PC-9 (cell line): ENCODE results near the gene BCL2L11. TPM values are rescaled to one million over a fixed set of nuclear protein-coding genes. Genes with fewer than 3 reads are reported as not detected.

ENCODE experiments used
- BruUV-seq: library from RNA; stranded (reverse); fragments of 400-500 nt; replicated peaks from 2 replicates; lab custom pipeline; 2021; lab: Mats Ljungman, UMichigan
- CTCF ChIA-PET: fragments of 300-600 bp; sonication (Branson Sonifier 250); formaldehyde crosslinking; loops from one replicate; lab custom pipeline; 2022; ENCODE audit warnings: antibody characterized with exemption; lab: Charles Lee
- POLR2A ChIA-PET: fragments of 300-600 bp; sonication (Branson Sonifier 250); formaldehyde crosslinking; loops from one replicate; lab custom pipeline; 2022; ENCODE audit warnings: antibody characterized with exemption; ENCODE audit not compliant: unreplicated experiment; lab: Charles Lee
- DNase-seq, 2 experiments: peaks; one replicate each; pipeline versions ENCODE4 v3.0.0 to v3.0.0-alpha.2; 2015 to 2022; ENCODE audit warnings: mixed read lengths in 1 of 2
- H2AFZ ChIP-seq: fragments of 200-600 bp; sonication (generic); 2 replicates; pipeline ENCODE4 v1.8.1; 2017; ENCODE audit warnings: antibody characterized with exemption
- H3F3A ChIP-seq: fragments of 200-600 bp; sonication (generic); 2 replicates; pipeline ENCODE4 v1.8.1; 2017; ENCODE audit warnings: antibody characterized with exemption, mild to moderate bottlenecking, low read depth; ENCODE audit not compliant: insufficient read depth
- H3K27ac ChIP-seq: fragments of 200-600 bp; sonication (generic); 2 replicates; pipeline ENCODE4 v1.6.1; 2016; ENCODE audit warnings: mixed run types
- H3K27me3 ChIP-seq: fragments of 200-600 bp; sonication (generic); 2 replicates; pipeline ENCODE4 v1.6.1; 2016; ENCODE audit warnings: low read depth, mixed run types; ENCODE audit not compliant: insufficient read depth
- H3K36me3 ChIP-seq: fragments of 200-600 bp; sonication (generic); 2 replicates; pipeline ENCODE4 v1.6.1; 2016; ENCODE audit warnings: low read depth, mixed run types
- H3K4me1 ChIP-seq: fragments of 200-600 bp; sonication (generic); replicated peaks from 2 replicates; pipeline ENCODE4 v1.6.1; 2016; ENCODE audit warnings: mixed run types; ENCODE audit not compliant: insufficient read depth
- H3K4me2 ChIP-seq: fragments of 200-600 bp; sonication (generic); 2 replicates; pipeline ENCODE4 v1.6.1; 2017; ENCODE audit warnings: mixed run types
- H3K4me3 ChIP-seq: fragments of 200-600 bp; sonication (generic); 2 replicates; pipeline ENCODE4 v1.6.1; 2016; ENCODE audit warnings: mixed run types
- H3K79me2 ChIP-seq: fragments of 200-600 bp; sonication (generic); 2 replicates; pipeline ENCODE4 v1.6.1; 2017; ENCODE audit warnings: low read depth, mixed run types
- H3K9me2 ChIP-seq: fragments of 200-600 bp; sonication (generic); 2 replicates; pipeline ENCODE4 v1.8.1; 2017; ENCODE audit warnings: mild to moderate bottlenecking; ENCODE audit not compliant: insufficient read depth
- H3K9me3 ChIP-seq: fragments of 200-600 bp; sonication (generic); 2 replicates; pipeline ENCODE4 v1.8.1; 2016; ENCODE audit warnings: low read depth; ENCODE audit not compliant: insufficient read depth
- H4K20me1 ChIP-seq: fragments of 200-600 bp; sonication (generic); 2 replicates; pipeline ENCODE4 v1.8.1; 2017; ENCODE audit not compliant: insufficient read depth
- EZH2 ChIP-seq: fragments of 200-600 bp; sonication (generic); IDR thresholded peaks from 2 replicates; pipeline ENCODE4 v1.8.0; 2017; ENCODE audit warnings: antibody characterized with exemption, low read depth
- intact Hi-C: fragments of 100-400 bp; cut with micrococcal nuclease; formaldehyde crosslinking; loops from one replicate; pipeline ENCODE4 v1.10.0; 2022; ENCODE audit not compliant: unreplicated experiment
- total RNA-seq: library from RNA; stranded (reverse); gene quantifications from 2 replicates; pipeline ENCODE4 v1.2.3, GENCODE V29; 2021
- TF ChIP-seq, protein P1 (sequence below): fragments of 200-600 bp; sonication (generic); conservative IDR thresholded peaks from 2 replicates; pipeline ENCODE4 v1.6.1; 2017; ENCODE audit warnings: mixed run types, antibody characterized with exemption, mild to moderate bottlenecking, moderate library complexity

BCL2L11 gene
- total RNA-seq, 1 experiment from 2014 or later, result 17.0 TPM

DNA sequence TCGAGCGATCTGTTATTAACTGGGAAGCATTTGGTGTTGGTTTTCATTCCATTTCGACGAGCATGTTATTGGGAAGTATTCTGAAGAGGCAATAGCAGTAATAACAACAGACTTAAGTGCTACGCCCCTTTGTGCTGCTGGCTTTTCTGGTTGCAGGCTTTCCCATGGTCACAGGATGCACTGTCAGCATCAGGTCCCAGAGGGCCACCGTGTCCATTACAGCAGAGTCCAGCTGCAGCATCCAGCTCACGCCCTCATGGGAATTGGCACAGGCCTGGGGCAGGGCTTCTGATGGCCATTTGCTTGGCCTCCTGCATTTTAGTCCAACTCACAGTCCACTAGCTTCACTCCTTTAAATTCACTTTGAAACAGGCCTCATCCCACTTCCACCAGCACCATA is 44.4 kb downstream of the BCL2L11 start:
- TF ChIP-seq, protein P1, sequence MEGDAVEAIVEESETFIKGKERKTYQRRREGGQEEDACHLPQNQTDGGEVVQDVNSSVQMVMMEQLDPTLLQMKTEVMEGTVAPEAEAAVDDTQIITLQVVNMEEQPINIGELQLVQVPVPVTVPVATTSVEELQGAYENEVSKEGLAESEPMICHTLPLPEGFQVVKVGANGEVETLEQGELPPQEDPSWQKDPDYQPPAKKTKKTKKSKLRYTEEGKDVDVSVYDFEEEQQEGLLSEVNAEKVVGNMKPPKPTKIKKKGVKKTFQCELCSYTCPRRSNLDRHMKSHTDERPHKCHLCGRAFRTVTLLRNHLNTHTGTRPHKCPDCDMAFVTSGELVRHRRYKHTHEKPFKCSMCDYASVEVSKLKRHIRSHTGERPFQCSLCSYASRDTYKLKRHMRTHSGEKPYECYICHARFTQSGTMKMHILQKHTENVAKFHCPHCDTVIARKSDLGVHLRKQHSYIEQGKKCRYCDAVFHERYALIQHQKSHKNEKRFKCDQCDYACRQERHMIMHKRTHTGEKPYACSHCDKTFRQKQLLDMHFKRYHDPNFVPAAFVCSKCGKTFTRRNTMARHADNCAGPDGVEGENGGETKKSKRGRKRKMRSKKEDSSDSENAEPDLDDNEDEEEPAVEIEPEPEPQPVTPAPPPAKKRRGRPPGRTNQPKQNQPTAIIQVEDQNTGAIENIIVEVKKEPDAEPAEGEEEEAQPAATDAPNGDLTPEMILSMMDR, result no peak
- no peak for TF ChIP-seq EZH2
- H3K4me3 ChIP-seq, result no peak overlapping the region
- H3K27ac ChIP-seq, result no peak overlapping the region
- peaks cover 15% of the 10 kb centered on the region for H3F3A ChIP-seq
- no TSS peak for BruUV-seq
- POLR2A ChIA-PET, result no interaction called here
- no peak for DNase-seq
- H3K9me2 ChIP-seq, result no peaks in the 10 kb centered on the region
- peaks cover 4% of the 10 kb centered on the region; the same call in 1 of the 2 replicates for H3K36me3 ChIP-seq
- CTCF ChIA-PET, result no interaction called here
- no peak overlapping the region for H2AFZ ChIP-seq
- peaks cover 21% of the 10 kb centered on the region for H3K4me1 ChIP-seq
- H3K79me2 ChIP-seq, result no peaks in the 10 kb centered on the region
- H4K20me1 ChIP-seq, result peaks cover 3% of the 10 kb centered on the region
- H3K4me2 ChIP-seq, result no peak overlapping the region
- H3K9me3 ChIP-seq, result no peaks in the 10 kb centered on the region
- H3K27me3 ChIP-seq, result no peaks in the 10 kb centered on the region
- intact Hi-C loops, result no loop called here

DNA sequence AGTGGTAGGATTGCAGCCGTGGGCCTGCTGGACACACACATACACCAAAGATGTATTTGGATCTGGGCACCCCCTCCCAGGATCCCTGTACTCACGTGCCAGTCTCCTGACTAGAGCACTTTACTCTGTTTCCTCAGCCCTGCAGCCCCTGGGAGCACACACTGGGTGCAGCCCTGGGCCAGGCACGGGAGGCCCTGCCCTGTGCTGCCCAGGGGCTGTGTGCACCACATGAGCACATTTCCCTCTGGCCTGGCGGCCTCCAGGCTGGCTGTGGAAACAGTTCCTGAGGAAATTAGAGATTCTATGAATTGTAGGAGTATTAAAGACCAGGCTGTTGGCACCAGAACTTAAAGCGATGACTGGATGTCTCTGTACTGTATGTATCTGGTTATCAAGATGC is 45.4 kb downstream of the BCL2L11 start:
- H3K79me2 ChIP-seq, result no peaks in the 10 kb centered on the region
- peaks cover 4% of the 10 kb centered on the region; the same call in 1 of the 2 replicates for H3K36me3 ChIP-seq
- no peak for TF ChIP-seq EZH2
- TF ChIP-seq, protein P1, result no peak
- no peaks in the 10 kb centered on the region for H3K9me2 ChIP-seq
- CTCF ChIA-PET, result no interaction called here
- DNase-seq, result no peak
- H3K27me3 ChIP-seq, result no peaks in the 10 kb centered on the region
- no TSS peak for BruUV-seq
- no peaks in the 10 kb centered on the region; the same call in 1 of the 2 replicates for H4K20me1 ChIP-seq
- H3K27ac ChIP-seq, result no peak overlapping the region
- intact Hi-C loops, result no loop called here
- no peak overlapping the region for H2AFZ ChIP-seq
- no peaks in the 10 kb centered on the region for H3K9me3 ChIP-seq
- H3K4me2 ChIP-seq, result no peak overlapping the region
- POLR2A ChIA-PET, result interaction anchor here (0.7 kb wide), 1 partner anchor 46 kb away, joined by 3 read pairs; no protein-coding TSS in a partner anchor
- H3F3A ChIP-seq, result peaks cover 12% of the 10 kb centered on the region
- H3K4me1 ChIP-seq, result peaks cover 24% of the 10 kb centered on the region
- no peak overlapping the region for H3K4me3 ChIP-seq

DNA sequence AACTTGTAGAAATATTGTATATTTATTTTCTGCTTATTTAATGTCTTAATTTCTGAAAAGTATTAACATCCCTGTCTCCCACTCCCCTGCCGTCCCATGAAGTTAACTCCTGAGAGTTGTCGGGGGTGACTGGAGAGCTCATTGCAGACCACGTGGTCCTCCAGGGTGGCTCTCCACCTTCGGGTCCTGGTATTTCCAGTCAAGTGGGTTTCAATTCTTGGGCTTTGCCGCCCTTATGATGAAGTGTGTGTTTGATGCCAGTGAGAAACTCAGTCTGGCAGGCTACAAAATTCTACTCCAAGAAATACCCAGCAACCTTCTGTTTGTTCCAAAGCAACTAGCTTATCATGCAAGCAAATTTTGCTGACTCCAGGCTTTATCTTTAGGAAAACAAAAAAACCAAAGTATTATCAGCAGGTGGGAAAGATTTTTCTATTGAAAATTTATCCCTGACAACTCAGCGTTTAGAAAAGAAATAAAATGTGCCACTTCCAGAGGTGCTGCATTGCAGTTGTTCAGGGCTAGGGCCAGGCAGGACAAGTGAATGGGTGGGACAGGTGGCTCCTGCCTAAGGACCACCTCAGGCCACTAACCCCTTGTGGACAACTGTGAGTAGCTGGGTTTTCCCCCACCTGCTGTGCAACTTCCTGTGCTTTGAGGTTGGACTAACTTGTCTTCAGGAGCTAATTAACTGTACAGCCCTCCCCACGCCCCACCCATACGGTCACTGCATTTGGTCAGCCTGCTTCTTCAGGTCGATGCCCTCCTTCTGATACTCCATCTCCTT is 46.6 kb downstream of the BCL2L11 start:
- peak overlapping the region; percentile 44; the same call in 1 of the 2 replicates for H3K4me2 ChIP-seq
- H3K36me3 ChIP-seq, result peaks cover 4% of the 10 kb centered on the region; the same call in 1 of the 2 replicates
- BruUV-seq, result no TSS peak
- H3K4me3 ChIP-seq, result no peak overlapping the region
- no peak overlapping the region for H2AFZ ChIP-seq
- peaks cover 33% of the 10 kb centered on the region for H3K4me1 ChIP-seq
- no peaks in the 10 kb centered on the region for H3K9me2 ChIP-seq
- ChIA-PET CTCF (no interaction called here), POLR2A (interaction anchor here (0.9 kb wide), 1 partner anchor 11 kb away, joined by 3 read pairs; no protein-coding TSS in a partner anchor)
- no peaks in the 10 kb centered on the region for H3K79me2 ChIP-seq
- no peaks in the 10 kb centered on the region for H3K9me3 ChIP-seq
- H4K20me1 ChIP-seq, result no peaks in the 10 kb centered on the region
- intact Hi-C loops, result no loop called here
- TF ChIP-seq EZH2, result no peak
- TF ChIP-seq, protein P1, result no peak
- no peak for DNase-seq
- H3K27ac ChIP-seq, result no peak overlapping the region
- H3F3A ChIP-seq, result peaks cover 21% of the 10 kb centered on the region
- no peaks in the 10 kb centered on the region for H3K27me3 ChIP-seq
